Vagina (tissue), 2 donors: Measurements from ENCODE around the gene NDUFS2.

Source experiments
- CTCF ChIP-seq, 3 experiments: fragments of 450-650 bp in 2 of 3; fragments of 200-600 bp in 1 of 3; sonication (generic) in 1 of 3; IDR thresholded peaks; one replicate each; pipeline ENCODE4 v1.5.1; 2017 to 2019; ENCODE audit warnings: antibody characterized with exemption in 3 of 3, mild to moderate bottlenecking in 2 of 3, moderate library complexity in 2 of 3
- POLR2AphosphoS5 ChIP-seq, 2 donors: sonication (generic); formaldehyde crosslinking; IDR thresholded peaks; one replicate each; pipeline ENCODE4 v1.9.0; 2017; ENCODE audit warnings: antibody characterized with exemption in 2 of 2, mild to moderate bottlenecking in 2 of 2, low read depth in 1 of 2; ENCODE audit not compliant: insufficient read depth in 1 of 2

DNA sequence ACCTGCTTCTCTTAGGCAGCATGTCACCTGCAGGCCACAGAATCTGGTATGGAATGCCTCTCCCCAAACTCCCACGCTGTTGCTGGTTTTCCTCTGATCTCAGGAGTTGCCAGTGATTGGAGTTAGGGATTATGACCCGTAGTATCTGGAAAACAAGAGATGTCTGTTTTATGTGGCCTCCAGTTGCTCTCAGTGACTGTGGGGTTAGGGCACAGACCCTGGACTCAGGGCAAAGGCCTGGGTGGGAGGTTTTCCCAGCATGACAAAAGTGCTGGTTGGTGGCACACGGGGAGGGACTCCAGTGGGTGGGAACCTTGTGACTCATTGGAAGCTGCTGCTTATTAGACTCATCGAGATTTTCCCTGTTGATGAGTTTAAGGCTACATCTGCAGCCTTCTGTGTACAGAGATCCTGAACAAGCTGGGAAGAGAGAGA is 35.9 kb downstream of the NDUFS2 start, which contains the start of gene NR1I3:
- no peak for TF ChIP-seq CTCF (IDR thresholded peaks at IDR 0.05)
- no peak for TF ChIP-seq POLR2AphosphoS5 (IDR thresholded peaks at IDR 0.05; ENCODE audit: insufficient read depth in 1 of 2, low read depth in 1 of 2)
